Right lobe of liver (tissue), 6 donors: ENCODE results near the gene ADAMTS7. TPM values are rescaled to one million over a fixed set of nuclear protein-coding genes. Genes with fewer than 3 reads are reported as not detected.
"Not testable (repeated sequence)": the region's sequence is repeated elsewhere in the genome, so short reads cannot be mapped to it uniquely, and the experiment has no call there.

Experiments
- ATAC-seq, 4 donors: fragments of 200-7000 bp; cut with Tn5 transposase; one replicate each; pipeline ENCODE4 v1.9.1; 2020; ENCODE audit warnings: mild to moderate bottlenecking in 4 of 4, moderate library complexity in 4 of 4
- DNase-seq, 3 donors: peaks; one replicate each; pipeline ENCODE4 v3.0.0-alpha.2; 2020
- H3K27ac ChIP-seq, 3 donors: fragments of 200-600 bp; one replicate each; pipeline ENCODE4 v1.8.0; 2022
- H3K27me3 ChIP-seq, 2 donors: fragments of 200-600 bp; one replicate each; pipeline ENCODE4 v1.8.0; 2022
- H3K36me3 ChIP-seq, 4 donors: fragments of 200-600 bp; sonication (generic) in 1 of 4; one replicate each; pipeline versions ENCODE4 v1.5.1 to v1.8.0; 2017 to 2022; ENCODE audit warnings: control low read depth in 1 of 4
- H3K4me1 ChIP-seq, 4 donors: fragments of 200-600 bp; sonication (generic) in 1 of 4; one replicate each; pipeline versions ENCODE4 v1.5.1 to v1.8.0; 2017 to 2022; ENCODE audit warnings: control low read depth in 1 of 4
- H3K4me3 ChIP-seq, 3 donors: fragments of 200-600 bp; one replicate each; pipeline ENCODE4 v1.8.0; 2022
- H3K9me3 ChIP-seq, 4 donors: fragments of 200-600 bp; sonication (generic) in 1 of 4; one replicate each; pipeline versions ENCODE4 v1.5.1 to v1.8.0; 2017 to 2022; ENCODE audit warnings: control low read depth in 1 of 4
- CTCF ChIP-seq, 4 donors: fragments of 200-600 bp in 3 of 4; fragments of 450-650 bp in 1 of 4; IDR thresholded peaks; one replicate each; pipeline versions ENCODE4 v1.5.1 to v1.8.0; 2016 to 2022; ENCODE audit warnings: antibody characterized with exemption in 4 of 4, mild to moderate bottlenecking in 2 of 4
- POLR2A ChIP-seq: fragments of 450-650 bp; IDR thresholded peaks from one replicate; pipeline ENCODE4 v1.6.1; 2017; ENCODE audit warnings: antibody characterized with exemption, mild to moderate bottlenecking
- WGBS: methylation state at CpG from one replicate; pipeline ENCODE4 v1.1.6; 2018; ENCODE audit warnings: low coverage, low lambda C conversion rate; ENCODE audit not compliant: insufficient coverage; ENCODE audit errors: missing lambda C conversion rate; 5-methylcytosine and 5-hydroxymethylcytosine counted together
- intact Hi-C, 2 donors: fragments of 100-400 bp; cut with DNase I; formaldehyde crosslinking; loops; one replicate each; pipeline versions ENCODE4 v1.11.2 to v1.14.1; 2022
- total RNA-seq, 6 experiments: library from RNA; depleted of rRNA in 2 of 6; stranded (reverse); fragments of >200 nt in 2 of 6; fragmentation: NEBNext Ultra II Directional in 3 of 6; extraction: Animal tissue kit (Norgen Biotek cat#: 25700) in 3 of 6; gene quantifications; one replicate each; pipeline versions ENCODE4 v1.1.0 to v1.2.4, GENCODE V29; 2016 to 2023
- donor health status: DM: no; HTN: yes; CAD: no.
- donor health status: DM: no; HTN: no; CAD: no.
- donor health status: DM: no; HTN: no; CAD: no.
- donor health status: DM: no; HTN: yes; CAD: no.
- donor health status: DM: no; HTN: yes; CAD: no.

The ADAMTS7 gene
- total RNA-seq, 6 experiments from 2014 or later, result 0.49 to 1.4 (median 1.1) TPM

GRCh38 chr15:78763796-78764241 is 47.4 kb downstream of the ADAMTS7 start:
- no peak for ATAC-seq
- Histone ChIP-seq H3K27ac (no peak overlapping the region), H3K4me1 (no peaks in the 10 kb centered on the region), H3K4me3 (no peak overlapping the region), H3K27me3 (no peaks in the 10 kb centered on the region), H3K36me3 (no peaks in the 10 kb centered on the region), H3K9me3 (no peaks in the 10 kb centered on the region)
- intact Hi-C loops, result no loop called here
- TF ChIP-seq CTCF (IDR thresholded peaks at IDR 0.05) (no peak), POLR2A (no peak)
- WGBS, result 80% methylated on average over 1 of the region's 26 CpGs
- DNase-seq, result peak in 2 of 3 donors; percentile 41 to 50

- H3K27ac ChIP-seq, result no peak overlapping the region
- H3K4me3 ChIP-seq, result no peak overlapping the region
- H3K36me3 ChIP-seq, result no peaks in the 10 kb centered on the region
- H3K9me3 ChIP-seq, result no peaks in the 10 kb centered on the region
- TF ChIP-seq CTCF (IDR thresholded peaks at IDR 0.05), result no peak
- no peak for TF ChIP-seq POLR2A
- no peak for ATAC-seq
- WGBS, result 85% methylated on average over 11 of the region's 29 CpGs
- intact Hi-C loops, result no loop called here
- DNase-seq, result peak in 1 of 3 donors; percentile 49
- H3K27me3 ChIP-seq, result no peaks in the 10 kb centered on the region
- H3K4me1 ChIP-seq, result no peaks in the 10 kb centered on the region
These were observed 48.1 kb downstream of the ADAMTS7 start for GRCh38 chr15:78762985-78763795.

- WGBS, result no CpG with 5 or more reads among the region's 25 CpGs
- DNase-seq, result peak in 2 of 3 donors; percentile 30 to 41
- H3K27ac ChIP-seq, H3K9me3 ChIP-seq, H3K4me1 ChIP-seq, intact Hi-C loops, H3K27me3 ChIP-seq, ATAC-seq, H3K4me3 ChIP-seq, H3K36me3 ChIP-seq: not testable (repeated sequence)
These were observed 48.8 kb downstream of the ADAMTS7 start for GRCh38 chr15:78762386-78762961.

- H3K9me3 ChIP-seq, result no peaks in the 10 kb centered on the region
- peak in 1 of 3 donors; percentile 32 for DNase-seq
- intact Hi-C loops, result no loop called here
- no peak overlapping the region for H3K4me3 ChIP-seq
- no peak overlapping the region for H3K27ac ChIP-seq
- H3K27me3 ChIP-seq, result no peaks in the 10 kb centered on the region
- no peaks in the 10 kb centered on the region for H3K36me3 ChIP-seq
- no peaks in the 10 kb centered on the region for H3K4me1 ChIP-seq
- TF ChIP-seq POLR2A (no peak), CTCF (IDR thresholded peaks at IDR 0.05) (no peak)
- WGBS, result 50% methylated on average over 2 of the region's 3 CpGs
- ATAC-seq, result no peak
These were observed 49.3 kb downstream of the ADAMTS7 start for GRCh38 chr15:78761891-78762385.

GRCh38 chr15:78761475-78761874 is 49.8 kb downstream of the ADAMTS7 start:
- intact Hi-C loops, H3K36me3 ChIP-seq, H3K9me3 ChIP-seq, H3K27ac ChIP-seq, H3K27me3 ChIP-seq, H3K4me1 ChIP-seq, H3K4me3 ChIP-seq: not testable (repeated sequence)
- ATAC-seq (peak; percentile 25 to 66 (median 46)), DNase-seq (peak in 2 of 3 donors; percentile 47 to 64)
- WGBS, result no CpG with 5 or more reads among the region's 9 CpGs
